ENCODE results near the gene UBE2S. TPM values are rescaled to one million over a fixed set of nuclear protein-coding genes. Genes with fewer than 3 reads are reported as not detected.

Gene UBE2S
- total RNA-seq, 4 donors from 2014 or later, result 7.4 to 25.6 (median 13.0) TPM

GRCh38 chr19:55391702-55392615 lies 15.6 kb downstream of the UBE2S start:
- DNase-seq (ENCODE audit: low spot score) (no peak), ATAC-seq (ENCODE audit: low FRiP score) (no peak)
- TF ChIP-seq CTCF (IDR thresholded peaks at IDR 0.05), result no peak

GRCh38 chr19:55391191-55391670 lies 16.4 kb downstream of the UBE2S start:
- no peak for TF ChIP-seq CTCF (IDR thresholded peaks at IDR 0.05)
- ATAC-seq (ENCODE audit: low FRiP score) (no peak), DNase-seq (ENCODE audit: low spot score) (no peak)

- ATAC-seq (ENCODE audit: low FRiP score) (no peak), DNase-seq (ENCODE audit: low spot score) (no peak)
- no peak for TF ChIP-seq CTCF (IDR thresholded peaks at IDR 0.05)
Observed at GRCh38 chr19:55390461-55390880, 17.1 kb downstream of the UBE2S start.

DNA sequence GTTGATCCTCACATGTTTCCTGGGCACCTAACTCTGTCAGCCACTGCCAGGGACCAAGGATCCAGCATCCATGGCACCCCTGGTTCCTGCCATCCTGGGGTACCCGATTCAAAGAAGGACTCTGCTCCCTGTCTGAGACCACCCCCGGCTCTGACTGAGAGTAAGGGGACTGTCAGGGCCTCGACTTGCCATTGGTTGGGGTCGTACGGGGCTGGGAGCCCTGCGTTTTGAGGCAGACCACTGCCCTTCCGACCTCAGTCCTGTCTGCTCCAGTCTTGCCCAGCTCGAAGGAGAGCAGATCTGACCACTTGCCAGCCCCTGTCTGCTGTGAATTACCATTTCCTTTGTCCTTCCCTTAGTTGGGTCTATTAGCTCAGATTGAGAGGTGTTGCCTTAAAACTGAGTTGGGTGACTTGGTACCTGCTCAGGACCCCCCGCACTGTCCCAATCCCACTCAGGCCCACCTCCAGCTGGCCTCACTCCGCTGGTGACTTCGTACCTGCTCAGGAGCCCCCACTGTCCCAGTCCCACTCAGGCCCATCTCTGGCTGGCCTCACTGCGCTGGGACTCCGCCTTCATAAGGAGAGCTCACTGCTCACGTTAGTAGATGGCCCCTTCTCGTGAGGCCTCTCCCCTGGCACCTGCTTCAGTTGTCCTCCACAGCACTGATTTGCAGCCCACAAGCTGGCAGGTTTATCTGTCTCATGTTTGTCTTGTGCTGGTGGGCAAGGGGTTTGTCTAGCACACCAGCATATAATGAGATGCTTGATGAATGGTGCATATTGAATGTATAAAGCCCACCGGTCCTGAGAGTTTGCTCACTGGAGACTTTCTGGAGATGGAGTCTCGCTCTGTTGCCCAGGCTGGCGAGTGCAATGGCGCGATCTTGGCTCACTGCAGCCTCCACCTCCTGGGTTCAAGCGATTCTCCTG lies 17.9 kb downstream of the UBE2S start:
- DNase-seq (ENCODE audit: low spot score), result no peak
- no peak for ATAC-seq (ENCODE audit: low FRiP score)
- TF ChIP-seq CTCF (IDR thresholded peaks at IDR 0.05), result no peak

GRCh38 chr19:55387736-55388497 lies 19.7 kb downstream of the UBE2S start:
- ATAC-seq (ENCODE audit: low FRiP score) (no peak), DNase-seq (ENCODE audit: low spot score) (no peak)
- no peak for TF ChIP-seq CTCF (IDR thresholded peaks at IDR 0.05)

DNA sequence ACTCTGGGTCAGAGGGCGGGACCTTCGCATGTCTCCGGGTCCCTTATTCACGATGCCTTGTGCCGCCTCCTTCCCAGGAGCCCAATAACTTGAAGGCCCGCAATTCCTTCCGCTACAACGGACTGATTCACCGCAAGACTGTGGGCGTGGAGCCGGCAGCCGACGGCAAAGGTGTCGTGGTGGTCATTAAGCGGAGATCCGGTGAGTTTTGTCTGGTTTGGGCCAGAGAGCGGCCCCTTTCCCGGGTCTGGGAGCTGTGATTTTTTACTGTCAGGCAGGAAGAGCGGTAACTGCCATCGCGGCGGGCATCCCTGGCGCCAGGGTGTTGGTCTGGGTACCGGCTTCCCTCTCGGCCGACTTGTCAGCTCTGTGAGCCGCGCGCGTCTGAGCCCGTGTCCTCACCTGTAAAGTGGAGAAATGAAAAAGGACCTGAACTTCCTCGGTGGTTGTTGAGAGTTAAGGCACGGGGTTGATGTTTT lies 21.1 kb downstream of the UBE2S start:
- DNase-seq (ENCODE audit: low spot score) (no peak), ATAC-seq (ENCODE audit: low FRiP score) (no peak)
- no peak for TF ChIP-seq CTCF (IDR thresholded peaks at IDR 0.05)
